NCI-H1105 (cell line): Measurements from ENCODE around the gene FAAP100.
A peak's percentile ranks its signal among the peaks of the same experiment; 100 is the strongest.

ENCODE experiments used
- DNase-seq: peaks from one replicate; lab custom pipeline; 2025; lab: John Stamatoyannopoulos, UW

Gene FAAP100

DNA sequence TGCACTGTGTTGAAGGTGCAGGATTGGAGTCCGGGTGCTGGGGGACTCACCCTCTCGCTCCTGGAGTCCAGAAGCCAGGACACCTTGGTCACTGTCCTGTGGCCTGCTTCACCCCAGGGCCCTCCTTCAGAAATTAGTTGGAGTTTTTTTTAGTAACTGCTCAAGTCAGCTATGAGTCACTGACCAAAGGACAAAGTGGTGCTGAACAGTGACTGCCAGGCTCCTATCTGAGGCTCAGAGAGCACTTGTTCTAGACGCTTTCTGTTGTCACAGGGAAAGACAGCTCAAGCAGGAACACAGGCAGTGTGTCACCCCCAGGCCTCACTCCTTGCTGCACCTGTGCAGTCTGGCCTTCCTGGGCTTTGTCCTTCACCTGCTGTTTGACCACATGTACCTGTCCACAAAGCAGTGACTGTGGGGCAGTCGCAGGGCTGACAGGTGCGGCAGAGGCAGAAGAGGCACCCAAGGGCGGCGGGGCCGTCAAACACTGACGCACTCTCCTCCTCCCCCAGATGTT is 4.1 kb upstream of the FAAP100 start:
- DNase-seq, result no peak

DNA sequence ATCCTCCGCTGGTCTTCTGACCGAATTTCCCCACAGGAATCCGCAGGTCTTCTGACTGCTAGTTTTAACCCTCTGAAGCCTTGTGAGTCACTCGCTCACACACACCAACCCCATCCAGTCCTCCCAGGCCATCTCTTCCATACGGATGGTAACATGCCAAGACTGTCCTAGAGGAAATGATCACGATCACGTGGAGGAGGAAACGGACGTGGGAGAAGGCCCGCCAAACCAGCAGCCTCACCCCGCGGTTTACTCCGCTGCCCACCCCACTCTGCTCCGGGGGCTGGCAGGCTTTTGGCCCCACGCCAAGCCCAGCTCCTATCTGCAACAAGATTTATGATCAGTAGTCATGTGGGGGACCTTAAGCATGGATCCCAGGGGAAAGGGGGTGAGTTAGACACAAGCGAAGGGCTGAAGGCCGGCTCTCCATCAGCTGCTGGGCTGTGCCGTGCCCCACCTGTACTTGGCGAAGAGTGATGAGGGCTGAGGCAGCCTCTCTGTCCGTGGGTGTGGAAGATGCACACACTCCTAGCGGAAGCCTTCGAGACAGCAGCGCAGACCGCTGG is 1.5 kb upstream of the FAAP100 start:
- DNase-seq, result peak; percentile 68

DNA sequence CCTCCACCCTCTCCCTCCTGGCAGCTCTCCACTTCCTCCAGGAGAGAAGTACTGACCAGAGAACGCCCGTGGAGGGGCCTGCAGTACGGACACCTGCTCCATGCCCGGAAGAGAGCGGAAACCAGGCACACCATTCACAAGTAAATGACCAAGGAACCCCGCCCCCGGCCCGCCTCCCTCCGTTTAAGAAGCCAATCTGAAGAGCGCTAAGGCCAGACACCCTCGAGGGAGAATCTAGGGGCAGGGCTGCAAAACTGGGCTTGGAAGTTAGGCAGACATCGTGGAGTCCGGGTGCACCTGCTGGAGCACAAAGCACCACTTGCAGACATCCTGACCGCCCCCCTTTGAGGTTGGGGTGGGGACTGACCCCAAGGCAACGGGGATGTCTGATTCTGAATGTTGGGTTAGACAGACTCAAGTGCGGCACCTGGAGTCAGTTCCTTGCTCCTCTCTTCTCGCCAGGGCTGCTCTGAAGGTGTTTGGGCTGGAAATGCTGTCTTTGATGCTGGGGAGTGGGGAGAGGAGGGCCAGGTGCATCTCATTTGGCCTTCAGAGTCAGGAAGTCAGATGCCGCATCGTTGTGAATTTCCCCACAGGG is 964 bp upstream of the FAAP100 start:
- DNase-seq, result peak; percentile 87

DNA sequence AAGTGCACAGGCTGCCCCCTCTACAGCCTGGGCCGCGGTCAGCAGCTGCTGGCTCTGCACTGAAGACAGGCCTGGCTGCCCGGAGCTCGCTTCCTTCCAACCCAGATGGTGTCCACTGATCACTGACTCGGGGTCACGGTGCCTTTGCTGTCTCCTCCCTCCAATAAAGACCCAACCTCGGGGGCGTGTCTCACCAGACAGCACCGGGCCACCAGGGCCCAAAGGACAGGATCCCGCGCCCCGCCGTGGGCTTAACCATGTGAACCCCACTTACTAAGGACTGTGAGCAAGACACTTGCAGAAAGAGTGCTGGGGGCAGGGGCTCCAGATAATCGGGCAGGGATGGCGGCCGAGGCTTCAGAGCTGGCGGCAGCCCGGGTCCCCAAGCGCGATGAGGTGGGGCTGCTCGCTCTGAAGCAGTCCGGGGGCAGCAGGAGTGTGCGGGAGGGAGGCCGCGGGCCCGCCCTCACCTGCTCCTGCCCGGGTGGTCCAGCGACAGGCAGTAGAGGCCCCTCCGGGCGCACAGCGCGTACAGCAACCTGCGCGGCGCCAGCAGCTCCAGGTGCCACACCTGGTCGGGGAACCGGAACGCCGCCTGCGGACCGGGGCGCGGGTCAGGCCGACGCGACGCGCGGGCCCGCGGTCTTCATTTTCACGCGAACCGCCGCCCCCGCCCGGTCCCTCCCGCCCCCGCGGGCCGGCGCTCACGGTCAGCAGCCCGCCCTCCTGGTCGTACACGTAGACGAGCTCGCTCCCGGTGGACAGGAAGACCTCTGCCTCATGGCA is 502 bp downstream of the FAAP100 start:
- no peak for DNase-seq

DNA sequence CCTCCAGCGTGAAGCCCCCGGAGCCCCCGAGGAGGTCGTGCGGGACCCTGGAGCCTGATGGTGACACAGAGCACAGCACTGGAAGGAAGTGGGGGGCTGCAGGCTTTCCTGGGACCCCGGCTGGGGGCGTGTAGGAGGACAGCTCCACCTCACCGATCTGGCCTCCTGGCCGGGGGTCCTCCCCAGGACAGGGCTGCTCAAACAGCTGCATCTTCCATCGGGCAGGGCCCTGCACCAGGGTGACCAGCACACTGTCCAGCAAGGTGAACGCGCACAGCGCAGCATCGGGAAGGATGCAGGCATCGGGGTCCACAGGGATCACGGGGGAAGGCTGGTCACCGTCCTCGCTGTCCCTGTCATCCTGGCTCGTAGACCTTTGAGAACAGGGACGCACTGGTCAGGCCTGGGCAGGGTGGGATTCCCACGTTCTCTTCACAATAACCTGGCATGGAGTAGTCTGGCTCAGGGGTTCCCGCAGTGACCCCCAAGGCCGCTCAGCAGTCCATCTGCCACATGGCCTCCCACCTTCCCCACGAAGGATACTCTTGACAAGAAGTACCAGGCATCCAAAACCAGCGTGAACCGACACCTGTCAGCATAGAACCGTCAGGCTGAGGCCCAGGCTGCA is 1.2 kb downstream of the FAAP100 start:
- no peak for DNase-seq

DNA sequence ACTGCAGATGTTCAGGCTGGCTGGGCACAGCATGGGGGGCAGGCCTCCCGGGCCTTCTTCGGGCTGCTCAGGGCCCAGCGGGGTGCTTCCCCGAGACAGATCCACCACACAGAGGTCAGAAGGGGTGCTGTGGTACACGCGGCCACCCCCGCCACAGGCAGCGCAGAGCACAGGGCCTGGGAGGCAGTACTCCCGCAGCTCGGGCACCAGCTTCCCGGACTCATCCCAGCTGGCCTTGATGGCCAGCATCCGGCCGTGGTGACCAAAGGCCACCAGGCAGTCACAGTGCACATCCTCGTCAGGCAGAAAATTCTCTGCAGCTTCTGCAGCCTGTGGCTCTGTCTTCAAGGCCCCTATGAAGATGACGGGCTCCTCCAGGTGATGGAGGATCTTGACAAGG is 1.9 kb downstream of the FAAP100 start:
- DNase-seq, result no peak

DNA sequence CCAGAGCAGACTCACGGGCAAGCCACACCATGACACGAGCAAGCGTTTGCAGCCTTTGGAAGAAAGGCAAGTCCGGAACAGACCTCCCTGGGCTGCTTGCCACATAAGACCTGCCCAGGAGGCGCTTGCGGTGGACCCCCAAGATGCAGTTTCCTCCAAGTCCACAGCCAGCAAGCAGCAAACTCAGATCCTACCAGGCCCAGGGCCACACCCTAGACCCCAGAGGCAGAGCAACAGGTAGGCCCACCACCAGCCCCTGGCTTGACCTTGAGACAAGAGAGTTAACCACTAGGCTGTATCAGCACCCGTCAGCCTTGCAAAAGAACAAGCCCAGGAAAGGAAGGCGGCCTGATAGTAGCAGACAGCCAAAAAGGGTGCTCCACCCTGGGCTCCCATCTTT is 2.3 kb downstream of the FAAP100 start:
- no peak for DNase-seq

DNA sequence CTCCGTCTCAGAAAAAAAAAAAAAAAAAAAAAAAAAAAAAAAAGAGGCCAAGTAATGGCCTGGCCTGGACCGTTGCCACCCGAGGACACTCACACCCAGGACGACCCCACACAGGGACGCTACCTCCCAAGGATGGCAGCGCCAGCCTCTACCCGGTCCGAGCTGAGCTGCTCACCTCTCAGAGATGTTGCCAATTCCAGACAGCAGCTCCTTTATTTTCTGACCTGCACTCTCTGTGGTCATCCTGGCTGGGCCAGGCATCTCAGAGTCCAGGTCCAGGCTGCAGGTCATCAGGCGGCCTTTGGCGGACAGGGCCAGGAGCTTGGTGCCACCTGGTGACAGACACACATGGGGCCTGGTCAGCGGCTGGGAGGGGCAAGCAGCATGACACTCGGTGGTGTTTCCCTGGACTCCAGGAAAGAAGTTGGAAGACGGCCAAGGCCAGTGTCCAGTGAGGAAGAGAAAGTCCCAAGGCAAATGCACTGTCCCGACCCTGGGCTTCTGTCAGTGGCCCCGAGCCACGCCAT is 3.1 kb downstream of the FAAP100 start:
- no peak for DNase-seq

DNA sequence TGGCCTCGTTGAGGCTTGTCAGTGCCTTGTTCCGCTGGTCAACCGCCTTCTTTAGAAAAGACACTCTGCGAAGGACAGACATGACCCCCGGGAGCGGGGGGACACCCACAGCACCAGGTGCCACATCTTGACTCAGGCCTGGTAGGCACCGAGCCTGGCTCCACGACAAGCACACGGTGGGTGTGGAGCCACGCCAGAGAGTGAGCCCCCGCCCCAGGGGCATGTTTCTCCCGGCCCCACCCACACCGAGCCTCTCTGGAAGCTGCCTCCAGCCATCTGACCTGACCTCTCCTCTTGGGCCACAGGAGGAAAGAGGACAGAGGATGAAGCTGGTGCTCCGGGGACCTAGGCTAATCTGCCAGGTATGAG is 4.6 kb downstream of the FAAP100 start:
- DNase-seq, result no peak

DNA sequence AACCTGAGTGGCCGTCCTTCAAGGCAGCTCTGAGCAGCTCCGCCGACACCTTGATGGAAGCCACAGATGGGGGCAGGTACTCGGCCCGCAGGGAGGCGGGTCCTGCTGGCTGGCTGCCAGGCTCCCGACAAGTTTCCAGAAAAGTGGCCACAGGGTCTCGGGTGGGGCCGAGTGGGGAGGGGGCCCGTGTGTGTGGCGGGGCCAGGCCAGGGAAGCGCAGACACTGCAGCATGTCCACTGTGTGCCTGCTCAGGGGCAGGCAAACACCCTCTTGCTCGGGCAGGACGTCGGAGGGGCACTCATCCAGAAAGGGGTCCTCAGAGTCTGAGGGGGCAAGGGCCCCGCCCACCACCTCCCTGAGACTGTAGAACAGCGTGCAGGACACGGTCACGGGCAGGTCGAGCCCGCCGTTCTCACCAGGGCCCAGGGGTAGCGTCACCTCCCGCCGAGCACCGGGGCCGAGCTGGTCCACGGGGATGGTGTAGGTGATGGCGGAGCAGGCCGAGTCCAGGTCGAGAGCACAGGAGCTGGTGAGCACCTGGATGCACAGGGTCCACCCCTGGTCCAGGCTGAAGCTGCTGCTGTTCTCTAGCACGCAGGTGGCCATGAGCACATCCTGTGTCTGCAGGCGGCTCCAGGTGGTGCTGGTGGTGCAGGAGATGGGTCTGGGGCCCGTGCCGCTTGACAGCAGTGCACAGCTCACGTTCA is 5.1 kb downstream of the FAAP100 start:
- no peak for DNase-seq

DNA sequence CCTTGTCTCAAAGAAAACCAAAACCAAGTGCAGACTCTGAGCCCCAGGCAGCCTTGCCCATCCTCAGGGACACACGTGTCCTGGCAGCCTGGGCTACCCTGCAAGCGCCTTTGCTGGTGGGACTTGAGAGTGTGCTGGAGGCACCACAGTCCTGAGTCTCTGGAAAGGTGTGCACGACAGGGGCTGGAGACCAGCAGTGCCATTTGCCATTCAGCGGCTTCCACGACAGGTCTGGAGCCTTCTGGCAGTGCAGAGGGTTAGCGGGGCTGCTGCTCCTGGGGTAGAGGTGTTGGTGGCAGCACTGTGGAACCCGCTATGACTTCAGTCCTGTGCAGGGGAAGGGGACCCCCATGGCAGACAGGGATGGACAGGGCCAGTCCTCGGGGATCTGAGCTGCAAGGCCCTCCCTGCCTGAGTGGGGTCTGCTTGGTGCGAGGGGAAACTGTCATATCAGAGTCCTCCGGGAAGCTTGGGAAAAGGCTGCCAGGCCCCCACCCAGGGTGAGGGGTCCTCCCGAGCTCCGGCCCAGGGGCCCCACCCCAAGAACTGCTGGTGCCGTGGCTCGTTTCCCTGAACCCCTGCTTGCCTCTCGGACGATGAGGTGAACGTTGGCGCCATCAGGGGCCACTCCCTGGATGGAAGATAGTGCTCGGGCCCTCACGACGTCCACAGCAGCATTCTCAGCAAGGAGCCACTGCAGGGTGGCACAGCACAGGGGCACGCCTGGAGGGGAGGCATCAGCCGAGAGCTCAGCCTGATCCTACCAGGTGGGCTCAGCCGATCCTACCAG is 6.8 kb downstream of the FAAP100 start:
- no peak for DNase-seq

DNA sequence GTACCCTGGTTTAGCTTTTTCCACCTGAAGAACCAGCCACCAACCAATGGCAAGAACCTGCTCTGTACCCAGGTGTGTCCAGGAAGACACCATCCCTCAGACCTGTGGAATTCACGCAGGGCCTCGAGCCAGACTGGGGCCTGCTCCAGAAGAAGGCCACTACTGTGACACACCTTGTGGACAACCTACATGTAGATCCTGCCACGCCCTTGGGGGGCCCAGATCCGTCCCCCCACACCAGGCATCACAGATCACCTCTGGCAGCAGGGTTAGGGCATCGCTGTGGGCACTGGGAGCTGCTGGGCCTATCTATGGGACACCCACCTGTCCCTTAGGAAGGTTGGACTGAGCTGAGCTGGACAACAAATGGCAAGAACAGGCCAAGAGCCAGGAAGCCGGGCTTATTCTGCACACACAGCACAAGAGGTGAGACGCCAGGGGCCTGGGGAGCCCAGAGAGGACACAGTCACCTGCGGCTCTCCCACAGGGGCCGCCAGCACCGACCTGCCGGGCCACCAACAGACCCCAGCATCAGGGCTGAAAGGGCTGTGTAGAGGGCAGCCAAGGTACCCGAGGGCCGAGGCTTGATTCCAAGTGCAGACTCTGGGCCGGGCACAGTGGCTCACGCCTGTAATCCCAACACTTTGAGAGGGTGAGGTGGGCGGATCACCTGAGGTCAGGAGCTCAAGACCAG is 7.7 kb downstream of the FAAP100 start:
- DNase-seq, result no peak

DNA sequence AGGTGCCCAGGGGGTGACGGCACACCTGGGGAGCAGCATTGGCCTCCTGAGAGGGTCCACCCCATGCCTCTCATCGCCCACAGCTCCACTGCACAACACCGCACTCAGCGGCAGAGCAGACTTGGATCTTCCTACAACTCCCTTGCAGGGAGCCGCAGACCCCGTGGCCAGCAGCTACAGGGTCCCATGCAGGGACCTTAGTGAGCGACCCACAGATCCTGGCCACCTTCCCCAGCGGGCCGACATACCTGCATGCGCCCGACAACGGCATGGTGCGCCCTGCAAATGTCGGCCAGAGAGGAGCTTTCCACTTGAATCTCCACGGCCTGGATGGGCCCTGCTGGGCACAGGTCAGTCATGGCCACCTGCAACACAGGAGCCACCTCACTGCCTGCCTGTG is 8.4 kb downstream of the FAAP100 start:
- no peak for DNase-seq

DNA sequence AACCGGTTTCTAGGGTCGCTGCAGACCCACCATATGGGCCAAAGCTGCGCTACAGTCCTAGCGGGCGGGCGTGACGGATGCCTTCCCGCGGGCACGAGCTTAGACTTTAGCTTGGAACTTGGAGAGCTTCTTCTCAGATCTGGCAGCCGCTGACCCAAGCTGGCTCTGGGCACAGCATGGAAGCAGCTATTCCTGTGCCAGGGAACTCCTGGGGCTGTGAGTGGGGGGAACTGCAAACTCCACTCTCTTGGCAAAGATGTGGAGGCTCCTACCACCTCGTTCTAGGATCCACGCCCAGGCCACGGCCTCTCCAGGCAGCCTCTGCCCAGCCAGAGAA is 8.8 kb downstream of the FAAP100 start:
- DNase-seq, result no peak

DNA sequence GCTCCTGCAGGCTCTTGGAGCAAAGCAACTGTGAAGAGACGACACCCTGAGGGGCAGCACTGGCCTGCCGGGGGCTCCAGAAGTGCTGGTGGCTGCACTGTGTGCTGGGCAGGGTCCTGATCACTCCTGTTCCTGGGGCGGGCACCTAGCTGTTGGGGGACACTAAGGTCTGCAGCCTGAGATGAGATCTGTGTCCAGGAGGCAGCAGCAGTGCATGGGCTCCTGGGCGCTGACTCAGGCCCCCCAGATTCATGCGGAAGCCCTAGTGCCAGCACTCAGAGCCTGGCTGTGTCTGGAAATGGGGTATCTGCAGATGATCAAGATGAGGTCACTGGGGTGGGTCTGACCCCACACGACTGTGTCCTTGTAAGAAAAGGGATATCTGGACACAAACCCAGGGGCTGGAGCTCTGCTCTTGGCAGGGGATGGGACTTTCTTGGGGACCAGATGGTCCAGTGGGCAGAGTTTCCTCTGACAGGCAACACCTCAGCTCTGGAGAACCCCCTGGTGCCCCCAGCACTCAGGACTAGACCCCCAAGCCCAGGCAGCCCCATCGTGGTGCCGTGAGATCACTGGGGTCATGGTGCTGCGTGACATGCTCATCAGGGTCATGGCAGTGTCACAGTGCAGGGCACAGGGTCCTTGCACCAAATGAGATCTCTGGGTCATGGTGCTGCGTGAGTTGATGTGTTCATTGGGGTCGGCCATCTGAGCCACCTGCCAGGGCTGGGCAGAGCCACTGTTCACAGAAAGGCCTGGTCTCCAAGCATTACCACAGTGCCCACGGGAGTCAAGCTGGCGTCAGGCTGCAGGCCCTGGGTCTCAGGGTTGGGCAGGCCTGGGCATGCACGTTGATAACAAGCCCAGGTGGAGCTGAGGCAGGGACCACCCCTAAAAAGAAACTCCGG is 9.5 kb downstream of the FAAP100 start:
- DNase-seq, result no peak

DNA sequence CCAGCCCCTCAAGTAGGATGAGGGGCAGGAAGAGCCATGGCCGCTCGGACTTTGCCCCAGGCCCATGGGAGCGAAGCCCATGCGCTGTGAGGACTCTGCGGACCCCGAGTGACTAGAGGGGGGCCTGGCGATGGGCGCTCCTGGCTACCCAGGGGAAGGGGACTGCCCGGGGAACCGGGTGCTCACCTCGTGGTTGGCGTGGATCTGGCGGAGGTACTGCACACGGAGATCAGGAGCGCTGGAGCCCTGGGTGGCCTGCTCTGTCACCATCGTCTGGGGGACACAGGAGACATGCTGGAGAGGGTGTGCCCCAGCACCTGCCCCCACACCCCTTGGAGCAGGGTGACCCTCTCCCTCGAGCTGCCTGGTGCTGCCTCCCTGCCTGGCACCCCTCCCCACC is 11.0 kb downstream of the FAAP100 start:
- DNase-seq, result no peak

DNA sequence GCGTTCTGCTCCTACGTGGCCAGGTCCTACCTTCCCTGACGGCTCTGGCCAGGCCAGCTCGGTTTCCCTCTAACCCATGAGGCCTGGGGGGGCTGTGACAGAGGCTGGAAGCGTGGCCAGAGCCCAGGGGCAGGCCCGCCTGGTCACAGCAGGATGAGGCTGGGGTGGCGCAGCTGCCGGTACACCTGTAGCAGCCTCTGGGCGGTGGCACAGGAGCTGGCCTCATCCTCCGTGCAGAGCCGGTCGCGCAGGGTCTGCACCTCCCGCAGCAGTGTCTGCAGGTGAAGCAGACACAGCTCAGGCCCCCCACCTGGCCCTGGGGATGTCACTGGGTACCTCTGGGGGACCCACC is 11.5 kb downstream of the FAAP100 start:
- DNase-seq, result no peak

DNA sequence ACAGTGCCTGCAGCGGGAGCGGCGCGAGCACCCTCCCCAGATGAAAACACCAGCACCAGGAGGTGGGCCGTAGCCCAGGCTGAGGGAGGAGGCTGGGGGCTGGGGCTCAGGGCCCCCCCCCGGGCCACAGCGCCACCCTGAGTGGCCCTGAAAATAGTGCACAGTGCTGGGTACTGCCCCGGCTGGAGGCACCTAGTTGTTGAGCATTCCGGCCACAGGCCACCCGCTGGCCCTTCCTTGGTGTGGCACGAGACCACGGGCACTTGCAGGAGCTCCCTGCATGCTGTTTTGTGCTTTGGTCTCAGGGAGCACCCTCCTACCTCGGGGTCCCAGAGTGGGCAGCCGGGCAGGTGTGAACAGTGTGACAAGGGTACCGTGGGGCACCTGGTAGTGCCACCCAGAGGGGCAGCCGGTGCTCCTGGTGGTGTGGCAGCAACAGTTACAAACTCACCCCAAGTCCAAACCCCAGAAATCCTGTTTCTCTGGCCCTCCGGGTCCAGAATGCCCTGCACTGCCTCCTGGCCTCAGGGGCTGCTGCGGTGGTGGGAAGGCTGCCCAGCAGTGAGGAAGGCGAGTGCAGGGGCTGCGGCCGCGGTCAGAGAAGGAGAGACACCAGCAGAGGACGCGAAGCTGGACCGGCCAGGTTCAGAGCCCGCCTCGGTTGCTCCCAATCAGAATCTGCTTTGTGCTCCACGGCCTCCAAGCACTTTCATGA is 12.0 kb downstream of the FAAP100 start:
- no peak for DNase-seq

DNA sequence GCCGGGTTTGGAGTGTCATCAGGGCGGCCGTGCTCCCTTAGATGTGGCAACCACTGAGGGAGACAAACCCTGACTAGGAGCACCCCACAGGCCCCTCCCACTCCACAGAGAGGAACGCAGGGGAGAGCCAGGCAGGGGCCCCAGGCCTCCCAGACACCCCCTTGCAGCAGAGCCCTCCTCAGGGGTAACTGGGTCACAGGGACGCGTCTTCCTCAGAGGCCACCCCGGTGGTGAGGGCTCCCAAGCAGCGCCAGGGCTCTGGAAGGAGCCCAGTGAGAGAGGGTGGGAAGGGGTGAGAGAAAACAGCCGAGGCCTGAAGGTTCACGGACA is 12.6 kb downstream of the FAAP100 start:
- no peak for DNase-seq
